Activated naive CD8-positive, alpha-beta T cell treated with anti-CD3 and anti-CD28 coated beads, Interleukin-2, amount 50 U/mL, for 24 hours (primary cell): Measurements from ENCODE around the gene SEH1L.
"Not testable (repeated sequence)": the region's sequence is repeated elsewhere in the genome, so short reads cannot be mapped to it uniquely, and the experiment has no call there.

Experiments used
- ATAC-seq: fragments of 150-1000 bp; cut with Tn5 transposase; one replicate; pipeline ENCODE4 v1.10.0; 2021
- DNase-seq: peaks from one replicate; pipeline ENCODE4 v3.0.0; 2021
- H3K27ac Mint-ChIP-seq: one replicate; pipeline ENCODE4 v1.8.0; 2021; ENCODE audit warnings: mild to moderate bottlenecking, mixed read lengths
- H3K27me3 Mint-ChIP-seq: one replicate; pipeline ENCODE4 v1.8.0; 2021; ENCODE audit warnings: mixed read lengths
- H3K36me3 Mint-ChIP-seq: one replicate; pipeline ENCODE4 v1.8.0; 2021; ENCODE audit warnings: low read depth, mixed read lengths
- H3K4me1 Mint-ChIP-seq: one replicate; pipeline ENCODE4 v1.8.0; 2021; ENCODE audit warnings: mixed read lengths
- H3K4me3 Mint-ChIP-seq: one replicate; pipeline ENCODE4 v1.8.0; 2021; ENCODE audit warnings: mild to moderate bottlenecking, moderate library complexity, mixed read lengths
- H3K9me3 Mint-ChIP-seq: one replicate; pipeline ENCODE4 v1.8.0; 2021; ENCODE audit warnings: mixed read lengths

SEH1L gene

GRCh38 chr18:12996661-12997292 lies 49.0 kb downstream of the SEH1L start:
- DNase-seq (no peak), ATAC-seq (no peak)
- Mint-ChIP-seq H3K27me3 (no peaks in the 10 kb centered on the region), H3K36me3 (peaks cover 9% of the 10 kb centered on the region), H3K9me3 (no peaks in the 10 kb centered on the region), H3K4me3 (no peak overlapping the region), H3K27ac (no peak overlapping the region), H3K4me1 (peaks cover 14% of the 10 kb centered on the region)

GRCh38 chr18:12997330-12997729 lies 49.5 kb downstream of the SEH1L start:
- DNase-seq, H3K36me3 Mint-ChIP-seq, H3K4me3 Mint-ChIP-seq, H3K27me3 Mint-ChIP-seq, H3K9me3 Mint-ChIP-seq, ATAC-seq, H3K27ac Mint-ChIP-seq: not testable (repeated sequence)
- peaks cover 14% of the 10 kb centered on the region for H3K4me1 Mint-ChIP-seq

- peak overlapping the region; percentile 7 for H3K4me3 Mint-ChIP-seq
- peak overlapping the region; percentile 1 for H3K27ac Mint-ChIP-seq
- ATAC-seq: peak; percentile 48
Measured at GRCh38 chr18:12998332-12999060, 50.7 kb downstream of the SEH1L start.

GRCh38 chr18:13003466-13003896 lies 55.7 kb downstream of the SEH1L start:
- Mint-ChIP-seq H3K27ac (no peak overlapping the region), H3K27me3 (no peaks in the 10 kb centered on the region), H3K4me3 (no peak overlapping the region), H3K9me3 (no peaks in the 10 kb centered on the region), H3K36me3 (peaks cover 24% of the 10 kb centered on the region), H3K4me1 (peaks cover 17% of the 10 kb centered on the region)
- ATAC-seq (peak; percentile 71), DNase-seq (no peak)

More at GRCh38 chr18:12998332-12999060, 50.7 kb downstream of the SEH1L start:
- no peak for DNase-seq
- H3K36me3 Mint-ChIP-seq: peaks cover 7% of the 10 kb centered on the region
- H3K9me3 Mint-ChIP-seq: no peaks in the 10 kb centered on the region
- H3K27me3 Mint-ChIP-seq: no peaks in the 10 kb centered on the region
- H3K4me1 Mint-ChIP-seq: peaks cover 14% of the 10 kb centered on the region

- ATAC-seq (no peak), DNase-seq (no peak)
- H3K27ac Mint-ChIP-seq: no peak overlapping the region
- peaks cover 33% of the 10 kb centered on the region for H3K36me3 Mint-ChIP-seq
- H3K4me1 Mint-ChIP-seq: peaks cover 12% of the 10 kb centered on the region
- H3K4me3 Mint-ChIP-seq: no peak overlapping the region
- H3K9me3 Mint-ChIP-seq: no peaks in the 10 kb centered on the region
- no peaks in the 10 kb centered on the region for H3K27me3 Mint-ChIP-seq
Measured at GRCh38 chr18:13004396-13004795, 56.6 kb downstream of the SEH1L start.

GRCh38 chr18:13005289-13005688 lies 57.5 kb downstream of the SEH1L start:
- H3K27ac Mint-ChIP-seq: no peak overlapping the region

GRCh38 chr18:13006531-13007247 lies 58.9 kb downstream of the SEH1L start:
- Mint-ChIP-seq H3K27ac (no peak overlapping the region), H3K36me3 (peaks cover 34% of the 10 kb centered on the region), H3K9me3 (no peaks in the 10 kb centered on the region)

More at GRCh38 chr18:13005289-13005688, 57.5 kb downstream of the SEH1L start:
- peaks cover 33% of the 10 kb centered on the region for H3K36me3 Mint-ChIP-seq
- H3K4me1 Mint-ChIP-seq: peaks cover 9% of the 10 kb centered on the region
- H3K4me3 Mint-ChIP-seq: no peak overlapping the region
- DNase-seq: no peak
- ATAC-seq: no peak
- no peaks in the 10 kb centered on the region for H3K9me3 Mint-ChIP-seq
- H3K27me3 Mint-ChIP-seq: no peaks in the 10 kb centered on the region

GRCh38 chr18:13007248-13007560 lies 59.4 kb downstream of the SEH1L start:
- DNase-seq: no peak
- H3K4me1 Mint-ChIP-seq: peaks cover 9% of the 10 kb centered on the region
- no peak for ATAC-seq
- H3K27ac Mint-ChIP-seq: no peak overlapping the region
- peaks cover 37% of the 10 kb centered on the region for H3K36me3 Mint-ChIP-seq
- H3K27me3 Mint-ChIP-seq: no peaks in the 10 kb centered on the region
- no peaks in the 10 kb centered on the region for H3K9me3 Mint-ChIP-seq
- H3K4me3 Mint-ChIP-seq: no peak overlapping the region

More at GRCh38 chr18:13006531-13007247, 58.9 kb downstream of the SEH1L start:
- Mint-ChIP-seq H3K4me1 (peaks cover 9% of the 10 kb centered on the region), H3K27me3 (no peaks in the 10 kb centered on the region), H3K4me3 (no peak overlapping the region)
- ATAC-seq: no peak
- no peak for DNase-seq

GRCh38 chr18:13011719-13012118 lies 63.9 kb downstream of the SEH1L start:
- Mint-ChIP-seq H3K27ac (no peak overlapping the region), H3K9me3 (no peaks in the 10 kb centered on the region), H3K4me1 (peaks cover 6% of the 10 kb centered on the region), H3K27me3 (no peaks in the 10 kb centered on the region), H3K36me3 (peaks cover 64% of the 10 kb centered on the region), H3K4me3 (no peak overlapping the region)
- ATAC-seq (no peak), DNase-seq (no peak)

GRCh38 chr18:13014232-13014631 lies 66.4 kb downstream of the SEH1L start:
- no peak overlapping the region for H3K27ac Mint-ChIP-seq
- no peaks in the 10 kb centered on the region for H3K27me3 Mint-ChIP-seq
- ATAC-seq: no peak
- no peak for DNase-seq
- no peaks in the 10 kb centered on the region for H3K9me3 Mint-ChIP-seq
- no peak overlapping the region for H3K4me3 Mint-ChIP-seq
- no peaks in the 10 kb centered on the region for H3K4me1 Mint-ChIP-seq
- H3K36me3 Mint-ChIP-seq: peaks cover 63% of the 10 kb centered on the region

GRCh38 chr18:13014818-13015217 lies 67.0 kb downstream of the SEH1L start:
- no peaks in the 10 kb centered on the region for H3K4me1 Mint-ChIP-seq
- peaks cover 60% of the 10 kb centered on the region for H3K36me3 Mint-ChIP-seq
- H3K4me3 Mint-ChIP-seq: no peak overlapping the region
- no peak overlapping the region for H3K27ac Mint-ChIP-seq
- ATAC-seq (no peak), DNase-seq (no peak)
- H3K27me3 Mint-ChIP-seq: no peaks in the 10 kb centered on the region
- H3K9me3 Mint-ChIP-seq: no peaks in the 10 kb centered on the region

- no peaks in the 10 kb centered on the region for H3K4me1 Mint-ChIP-seq
- ATAC-seq (no peak), DNase-seq (no peak)
- no peaks in the 10 kb centered on the region for H3K9me3 Mint-ChIP-seq
- H3K27me3 Mint-ChIP-seq: no peaks in the 10 kb centered on the region
- H3K36me3 Mint-ChIP-seq: peaks cover 74% of the 10 kb centered on the region
- no peak overlapping the region for H3K27ac Mint-ChIP-seq
- no peak overlapping the region for H3K4me3 Mint-ChIP-seq
Measured at GRCh38 chr18:13017247-13017875, 69.5 kb downstream of the SEH1L start.

GRCh38 chr18:13018374-13018773 lies 70.6 kb downstream of the SEH1L start:
- DNase-seq (no peak), ATAC-seq (no peak)
- Mint-ChIP-seq H3K4me3 (no peak overlapping the region), H3K27ac (no peak overlapping the region), H3K27me3 (no peaks in the 10 kb centered on the region), H3K4me1 (no peaks in the 10 kb centered on the region), H3K9me3 (no peaks in the 10 kb centered on the region), H3K36me3 (peaks cover 75% of the 10 kb centered on the region)

GRCh38 chr18:13019301-13019700 lies 71.5 kb downstream of the SEH1L start:
- Mint-ChIP-seq H3K27me3 (no peaks in the 10 kb centered on the region), H3K4me1 (no peaks in the 10 kb centered on the region), H3K4me3 (no peak overlapping the region), H3K27ac (no peak overlapping the region), H3K36me3 (peaks cover 75% of the 10 kb centered on the region), H3K9me3 (no peaks in the 10 kb centered on the region)
- no peak for DNase-seq
- no peak for ATAC-seq
